B cell (primary cell): ENCODE measurements around the gene TNMD. TPM values are rescaled to one million over a fixed set of nuclear protein-coding genes. Genes with fewer than 3 reads are reported as not detected.

ENCODE experiments used
- ATAC-seq: fragments of 200-7000 bp; cut with Tn5 transposase; one replicate; pipeline ENCODE4 v1.10.0; 2021; ENCODE audit warnings: low read depth, mild to moderate bottlenecking, moderate number of reproducible peaks, moderate library complexity
- CTCF ChIA-PET: fragments of 350-600 bp; sonication (Branson Sonifier 250); formaldehyde crosslinking; loops from one replicate; lab custom pipeline; 2021; ENCODE audit warnings: antibody characterized with exemption, inconsistent platforms; lab: Charles Lee
- POLR2A ChIA-PET: fragments of 350-600 bp; sonication (Branson Sonifier 250); formaldehyde crosslinking; loops from one replicate; lab custom pipeline; 2021; ENCODE audit warnings: antibody characterized with exemption; lab: Charles Lee
- DNase-seq: peaks from one replicate; pipeline ENCODE4 v3.0.0; 2013
- H2AFZ ChIP-seq: 2 replicates; pipeline ENCODE4 v1.6.1; 2012; ENCODE audit warnings: mild to moderate bottlenecking, low read depth, low read length; ENCODE audit not compliant: insufficient read depth, poor library complexity, severe bottlenecking
- H3K27ac ChIP-seq, 2 donors: 1 replicate in 1 of 2; 2 replicates in 1 of 2; pipeline ENCODE4 v1.5.1; 2012 to 2013; ENCODE audit warnings: low read length in 2 of 2, mild to moderate bottlenecking in 2 of 2, moderate library complexity in 1 of 2
- H3K27me3 ChIP-seq, 4 experiments: fragments of 200-600 bp in 1 of 4; sonication (generic) in 1 of 4; replicated peaks in 1 of 4; 1 replicate in 2 of 4; 2 replicates in 2 of 4; pipeline versions ENCODE4 v1.6.1 to v1.7.0; 2013 to 2016; ENCODE audit warnings: low read length in 3 of 4, mild to moderate bottlenecking in 2 of 4, mixed read lengths in 1 of 4, moderate library complexity in 1 of 4; ENCODE audit not compliant: insufficient read depth in 4 of 4, control insufficient read depth in 3 of 4; ENCODE audit errors: control extremely low read depth in 1 of 4
- H3K36me3 ChIP-seq, 2 experiments: replicated peaks in 1 of 2; 1 replicate in 1 of 2; 2 replicates in 1 of 2; pipeline versions ENCODE4 v1.6.1 to v1.7.1; 2013; ENCODE audit warnings: low read length in 1 of 2; ENCODE audit not compliant: insufficient read depth in 2 of 2, control insufficient read depth in 1 of 2; ENCODE audit errors: control extremely low read depth in 1 of 2, extremely low read depth in 1 of 2
- H3K4me1 ChIP-seq, 2 donors: fragments of 200-600 bp in 1 of 2; sonication (generic) in 1 of 2; 1 replicate in 1 of 2; 2 replicates in 1 of 2; pipeline versions ENCODE4 v1.5.1 to v1.6.1; 2013 to 2017; ENCODE audit warnings: low read length in 2 of 2; ENCODE audit not compliant: control insufficient read depth in 2 of 2, insufficient read depth in 2 of 2
- H3K4me2 ChIP-seq: replicated peaks from 2 replicates; pipeline ENCODE3; 2012; ENCODE audit warnings: mild to moderate bottlenecking, low read depth, low read length; ENCODE audit not compliant: poor library complexity, severe bottlenecking
- H3K4me3 ChIP-seq, 5 experiments: fragments of 200-600 bp in 1 of 5; sonication (generic) in 1 of 5; 1 replicate in 3 of 5; 2 replicates in 2 of 5; pipeline versions ENCODE4 v1.5.1 to v1.7.0; 2011 to 2016; ENCODE audit warnings: low read length in 4 of 5, mild to moderate bottlenecking in 4 of 5, low read depth in 2 of 5, control low read depth in 1 of 5, moderate library complexity in 1 of 5; ENCODE audit not compliant: insufficient read depth in 1 of 5; ENCODE audit errors: control extremely low read depth in 1 of 5, extremely low read depth in 1 of 5
- H3K79me2 ChIP-seq: fragments of 200-600 bp; sonication (generic); one replicate; pipeline ENCODE4 v1.6.0; 2016; ENCODE audit warnings: low read length; ENCODE audit not compliant: control insufficient read depth, insufficient read depth
- H3K9ac ChIP-seq: fragments of 200-600 bp; sonication (generic); 2 replicates; pipeline ENCODE4 v1.6.1; 2017; ENCODE audit warnings: mild to moderate bottlenecking, low read length, moderate library complexity
- H3K9me3 ChIP-seq, 3 donors: one replicate each; pipeline versions ENCODE4 v1.6.1 to v1.7.1; 2013; ENCODE audit warnings: low read length in 2 of 3; ENCODE audit not compliant: control insufficient read depth in 2 of 3, insufficient read depth in 1 of 3; ENCODE audit errors: control extremely low read depth in 1 of 3
- H4K20me1 ChIP-seq: 2 replicates; pipeline ENCODE4 v1.6.0; 2012; ENCODE audit warnings: mild to moderate bottlenecking, low read length; ENCODE audit not compliant: insufficient read depth, control insufficient read depth, poor library complexity, severe bottlenecking
- H3K27ac Mint-ChIP-seq: one replicate; pipeline ENCODE4 v1.8.0; 2021; ENCODE audit warnings: mixed read lengths
- H3K27me3 Mint-ChIP-seq: one replicate; pipeline ENCODE4 v1.8.0; 2021; ENCODE audit warnings: mixed read lengths
- H3K4me1 Mint-ChIP-seq: one replicate; pipeline ENCODE4 v1.8.0; 2021; ENCODE audit warnings: mixed read lengths
- H3K4me3 Mint-ChIP-seq: one replicate; pipeline ENCODE4 v1.8.0; 2021; ENCODE audit warnings: mixed read lengths
- H3K9me3 Mint-ChIP-seq: one replicate; pipeline ENCODE4 v1.8.0; 2022; ENCODE audit warnings: mixed read lengths; ENCODE audit not compliant: insufficient read depth
- CTCF ChIP-seq: fragments of 200-600 bp; IDR thresholded peaks from one replicate; pipeline ENCODE4 v1.8.0; 2022; ENCODE audit warnings: antibody characterized with exemption, mild to moderate bottlenecking
- EZH2 ChIP-seq: IDR thresholded peaks from 2 replicates; pipeline ENCODE4 v1.6.1; 2012; ENCODE audit warnings: borderline replicate concordance, low read depth, mild to moderate bottlenecking, moderate library complexity, low read length; ENCODE audit not compliant: insufficient read depth, poor library complexity, severe bottlenecking
- WGBS: methylation state at CpG from one replicate; pipeline ENCODE4 v1.1.5; 2013; ENCODE audit warnings: missing lambda C conversion rate; ENCODE audit not compliant: insufficient coverage; 5-methylcytosine and 5-hydroxymethylcytosine counted together
- intact Hi-C: fragments of 100-400 bp; cut with micrococcal nuclease; formaldehyde crosslinking; loops from one replicate; pipeline ENCODE4 v1.10.0; 2022
- polyA plus RNA-seq: library from polyadenylated mRNA; depleted of rRNA; stranded (reverse); fragments of >200 nt; gene quantifications from 2 replicates; pipeline ENCODE4 v1.2.3, GENCODE V29; 2012
- total RNA-seq, 2 donors: library from RNA; stranded (reverse); fragments of 120-200 nt in 1 of 2; gene quantifications; 1 replicate in 1 of 2; 2 replicates in 1 of 2; pipeline versions ENCODE4 v1.2.3 to v1.2.4, GENCODE V29; 2013 to 2022

Gene TNMD
- total and polyA plus RNA-seq, 2 donors (not counting 1 experiment from before 2014, with no cell fraction given): not detected

GRCh38 chrX:100643956-100644860, 59.5 kb downstream of the TNMD start, which contains the start of gene SRPX2:
TSS of gene SRPX2 (plus strand) at chrX:100644199. CDS start at chrX:100646323, 2,124 bp downstream.
- peaks cover 0 to 11% (median 7%) of the 10 kb centered on the region in 4 experiments for H3K27me3 ChIP-seq
- H3K27ac ChIP-seq: no peak within 1 kb of the TSS
- no peak within 1 kb of the TSS for H3K4me3 Mint-ChIP-seq
- no peak within 1 kb of the TSS for H2AFZ ChIP-seq
- H3K79me2 ChIP-seq: no peaks in the 10 kb centered on the region
- H3K9ac ChIP-seq: no peak within 1 kb of the TSS
- H3K4me1 Mint-ChIP-seq: no peaks in the 10 kb centered on the region
- no peak within 1 kb of the TSS for H3K4me2 ChIP-seq
- H3K9me3 ChIP-seq: no peaks in the 10 kb centered on the region
- ATAC-seq (no peak), DNase-seq (no peak)
- no peak within 1 kb of the TSS for H3K4me3 ChIP-seq
- TF ChIP-seq CTCF: no peak
- no peak for TF ChIP-seq EZH2
- no peak within 1 kb of the TSS for H3K27ac Mint-ChIP-seq
- H4K20me1 ChIP-seq: no peaks in the 10 kb centered on the region
- WGBS: 33% methylated on average over 1 of the region's 11 CpGs
- CTCF ChIA-PET: no interaction called here
- no peaks in the 10 kb centered on the region for H3K36me3 ChIP-seq
- no peaks in the 10 kb centered on the region for H3K4me1 ChIP-seq
- H3K27me3 Mint-ChIP-seq: peaks cover 42% of the 10 kb centered on the region
- intact Hi-C loops: no loop called here
- no peaks in the 10 kb centered on the region for H3K9me3 Mint-ChIP-seq
- POLR2A ChIA-PET: no interaction called here

- intact Hi-C loops: no loop called here
- H3K36me3 ChIP-seq: no peaks in the 10 kb centered on the region
- H3K9me3 ChIP-seq: no peaks in the 10 kb centered on the region
- no peak overlapping the region for H3K4me3 ChIP-seq
- Mint-ChIP-seq H3K4me1 (no peaks in the 10 kb centered on the region), H3K27me3 (peaks cover 36% of the 10 kb centered on the region), H3K9me3 (no peaks in the 10 kb centered on the region), H3K27ac (no peak overlapping the region), H3K4me3 (no peak overlapping the region)
- H3K27ac ChIP-seq: no peak overlapping the region
- TF ChIP-seq CTCF (no peak), EZH2 (no peak)
- peaks cover 0 to 8% (median 3%) of the 10 kb centered on the region in 4 experiments for H3K27me3 ChIP-seq
- H3K4me1 ChIP-seq: no peaks in the 10 kb centered on the region
- H4K20me1 ChIP-seq: no peaks in the 10 kb centered on the region
- no peak overlapping the region for H3K9ac ChIP-seq
- ChIA-PET POLR2A (no interaction called here), CTCF (interaction anchor here (0.6 to 1.3 kb wide), 2 partner anchors 79 to 133 kb away, joined by 3 read pairs; no protein-coding TSS in a partner anchor)
- no CpG with 5 or more reads among the region's 4 CpGs for WGBS
- H3K79me2 ChIP-seq: no peaks in the 10 kb centered on the region
- H3K4me2 ChIP-seq: no peak overlapping the region
- no peak overlapping the region for H2AFZ ChIP-seq
- no peak for DNase-seq
- no peak for ATAC-seq
Observed at GRCh38 chrX:100645106-100645505, 60.4 kb downstream of the TNMD start.
